Measurements from ENCODE around the gene ATP8B3. TPM values are rescaled to one million over a fixed set of nuclear protein-coding genes. Genes with fewer than 3 reads are reported as not detected.

ATP8B3 gene
- total and polyA plus RNA-seq, 2 of the 13 experiments (the other 11 are each of a cell fraction or from before 2014, with no cell fraction given) = 2.6 to 5.9 TPM

- TF ChIP-seq ZNF468 (CRISPR knock-in tag; IDR thresholded peaks at IDR 0.05) (no peak), PHF21A (CRISPR knock-in tag; IDR thresholded peaks at IDR 0.05) (peak; percentile 42; the same call in 1 of the 2 replicates), ZBTB42 (CRISPR knock-in tag; IDR thresholded peaks at IDR 0.05) (no peak), ZNF367 (CRISPR knock-in tag; IDR thresholded peaks at IDR 0.05; ENCODE audit: borderline replicate concordance) (no peak), ESRRA (CRISPR knock-in tag; IDR thresholded peaks at IDR 0.05; ENCODE audit: low read depth) (0 out of 2 replicates have a peak, but pooled peaks have one; percentile 40), ATF1 (CRISPR knock-in tag; IDR thresholded peaks at IDR 0.05) (no peak), FOSL2 (CRISPR knock-in tag; IDR thresholded peaks at IDR 0.05) (no peak; the same call in 1 of the 2 replicates), ZNF564 (CRISPR knock-in tag; IDR thresholded peaks at IDR 0.05) (peak; percentile 71; the same call in 1 of the 2 replicates), SETDB1 (CRISPR knock-in tag; IDR thresholded peaks at IDR 0.05; ENCODE audit: borderline replicate concordance) (no peak), NFYC (CRISPR knock-in tag; IDR thresholded peaks at IDR 0.05) (no peak), TFDP2 (CRISPR knock-in tag; IDR thresholded peaks at IDR 0.05) (no peak; the same call in 1 of the 2 replicates), PCBP1 (IDR thresholded peaks at IDR 0.05; ENCODE audit: borderline replicate concordance, low read depth, low read length) (no peak), KDM5A (IDR thresholded peaks at IDR 0.05; ENCODE audit: borderline replicate concordance, low read length) (peak; percentile 89; the same call in 1 of the 2 replicates), SUZ12 (IDR thresholded peaks at IDR 0.05; ENCODE audit: low read depth, low read length) (peak; percentile 16; the same call in 1 of the 2 replicates), YEATS4 (CRISPR knock-in tag; IDR thresholded peaks at IDR 0.05; ENCODE audit: borderline replicate concordance) (peak; percentile 68; the same call in 1 of the 2 replicates), ZBTB21 (CRISPR knock-in tag; IDR thresholded peaks at IDR 0.05) (no peak), ZKSCAN8 (CRISPR knock-in tag; IDR thresholded peaks at IDR 0.05; ENCODE audit: borderline replicate concordance) (peak; percentile 100), THRA (CRISPR knock-in tag; IDR thresholded peaks at IDR 0.05; ENCODE audit: borderline replicate concordance) (0 out of 2 replicates have a peak, but pooled peaks have one; percentile 38), NPAS2 (CRISPR knock-in tag; IDR thresholded peaks at IDR 0.05; ENCODE audit: borderline replicate concordance) (no peak), ZNF710 (CRISPR knock-in tag; IDR thresholded peaks at IDR 0.05; ENCODE audit: borderline replicate concordance) (0 out of 2 replicates have a peak, but pooled peaks have one; percentile 50), SIX4 (CRISPR knock-in tag; IDR thresholded peaks at IDR 0.05) (no peak), SMAD3 (CRISPR knock-in tag; IDR thresholded peaks at IDR 0.05) (peak; percentile 21; the same call in 1 of the 2 replicates), AHR (CRISPR knock-in tag; IDR thresholded peaks at IDR 0.05) (peak; percentile 65; the same call in 1 of the 2 replicates), ISL2 (CRISPR knock-in tag; IDR thresholded peaks at IDR 0.05) (0 out of 2 replicates have a peak, but pooled peaks have one; percentile 8), AKAP8 (CRISPR knock-in tag; IDR thresholded peaks at IDR 0.05) (peak; percentile 87; the same call in 1 of the 2 replicates), RFX1 (IDR thresholded peaks at IDR 0.05) (no peak), KLF6 (CRISPR knock-in tag; IDR thresholded peaks at IDR 0.05) (peak; percentile 42; the same call in 1 of the 2 replicates), FOXO1 (CRISPR knock-in tag; IDR thresholded peaks at IDR 0.05) (peak; percentile 34; the same call in 1 of the 2 replicates)
Observed at GRCh38 chr19:1848399-1849131, 36.5 kb upstream of the ATP8B3 start, which contains the start of gene REXO1 (continued).
